ENCODE data around the gene MCC.
A peak's percentile ranks its signal among the peaks of the same experiment; 100 is the strongest.
"Not testable (repeated sequence)": the region's sequence is repeated elsewhere in the genome, so short reads cannot be mapped to it uniquely, and the experiment has no call there.

The MCC gene

GRCh38 chr5:113425909-113426308 is 62.3 kb downstream of the MCC start:
- no peak for DNase-seq (ENCODE audit: low read depth)

- DNase-seq (ENCODE audit: low read depth), result no peak
Observed at GRCh38 chr5:113421693-113422092, 66.6 kb downstream of the MCC start.

GRCh38 chr5:113405530-113405929 is 82.7 kb downstream of the MCC start:
- DNase-seq (ENCODE audit: low read depth), result no peak

- no peak for DNase-seq (ENCODE audit: low read depth)
Observed at GRCh38 chr5:113404269-113404668, 84.0 kb downstream of the MCC start.

- DNase-seq (ENCODE audit: low read depth), result not testable (repeated sequence)
Observed at GRCh38 chr5:113397986-113398385, 90.3 kb downstream of the MCC start.

GRCh38 chr5:113397046-113397445 is 91.2 kb downstream of the MCC start:
- no peak for DNase-seq (ENCODE audit: low read depth)

- no peak for DNase-seq (ENCODE audit: low read depth)
Observed at GRCh38 chr5:113394658-113395057, 93.6 kb downstream of the MCC start.

GRCh38 chr5:113390224-113390623 is 98.0 kb downstream of the MCC start:
- no peak for DNase-seq (ENCODE audit: low read depth)

GRCh38 chr5:113389116-113389515 is 99.1 kb downstream of the MCC start:
- no peak for DNase-seq (ENCODE audit: low read depth)

- DNase-seq (ENCODE audit: low read depth), result no peak
Observed at GRCh38 chr5:113387844-113388243, 100.4 kb downstream of the MCC start.

GRCh38 chr5:113384782-113385285 is 103.4 kb downstream of the MCC start:
- DNase-seq (ENCODE audit: low read depth), result no peak

GRCh38 chr5:113382731-113383130 is 105.5 kb downstream of the MCC start:
- DNase-seq (ENCODE audit: low read depth), result no peak

- DNase-seq (ENCODE audit: low read depth), result no peak
Observed at GRCh38 chr5:113381791-113382190, 106.5 kb downstream of the MCC start.

GRCh38 chr5:113380807-113381326 is 107.4 kb downstream of the MCC start:
- DNase-seq (ENCODE audit: low read depth), result no peak

GRCh38 chr5:113379936-113380806 is 108.1 kb downstream of the MCC start:
- DNase-seq (ENCODE audit: low read depth), result no peak

GRCh38 chr5:113378959-113379541 is 109.2 kb downstream of the MCC start:
- DNase-seq (ENCODE audit: low read depth), result peak; percentile 3

- DNase-seq (ENCODE audit: low read depth), result no peak
Observed at GRCh38 chr5:113378514-113378913, 109.7 kb downstream of the MCC start.

GRCh38 chr5:113378081-113378480 is 110.2 kb downstream of the MCC start:
- DNase-seq (ENCODE audit: low read depth), result no peak

- no peak for DNase-seq (ENCODE audit: low read depth)
Observed at GRCh38 chr5:113376640-113377039, 111.6 kb downstream of the MCC start.

- DNase-seq (ENCODE audit: low read depth), result no peak
Observed at GRCh38 chr5:113375480-113376060, 112.7 kb downstream of the MCC start.

- no peak for DNase-seq (ENCODE audit: low read depth)
Observed at GRCh38 chr5:113373426-113373825, 114.8 kb downstream of the MCC start.

- no peak for DNase-seq (ENCODE audit: low read depth)
Observed at GRCh38 chr5:113371721-113372196, 116.5 kb downstream of the MCC start.

- DNase-seq (ENCODE audit: low read depth), result no peak
Observed at GRCh38 chr5:113367586-113367985, 120.7 kb downstream of the MCC start.
